HL-60/S4 treated with phorbol 12-myristate 13-acetate at 8.2 ng/mL for 4 days and 3 days (cell line): Measurements from ENCODE around the gene FAM47B.

Source experiments
- in situ Hi-C: fragments of 300-500 bp; cut with MboI; formaldehyde crosslinking; loops from 2 replicates; pipeline ENCODE4 v1.15.0; 2022; ENCODE audit warnings: low sequenced_read_pairs

Gene FAM47B

DNA sequence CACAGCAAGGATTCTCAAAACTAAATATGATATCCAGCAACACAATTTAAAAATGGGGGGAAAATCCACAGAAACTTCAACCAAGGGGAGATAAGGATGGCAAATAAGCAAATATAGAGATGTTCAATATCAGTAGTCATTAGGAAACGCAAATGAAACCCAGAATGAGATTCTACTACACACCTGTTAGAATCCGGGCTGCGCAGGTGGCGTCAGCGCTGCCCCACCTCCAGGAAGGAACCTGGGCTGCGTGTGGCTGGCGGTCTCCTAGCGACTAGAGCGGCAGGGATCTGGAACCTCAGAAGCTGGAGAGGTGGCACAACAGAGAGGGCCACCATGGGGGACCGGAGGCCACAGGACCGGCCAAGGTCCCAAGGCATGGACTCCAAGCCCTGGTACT lies at the start of gene FAM47B:
FAM47B (plus strand) TSS at position 301 of the 400 bp plus-strand sequence; CDS start at position 337, 36 bp downstream.
- in situ Hi-C loops, result no loop called here

DNA sequence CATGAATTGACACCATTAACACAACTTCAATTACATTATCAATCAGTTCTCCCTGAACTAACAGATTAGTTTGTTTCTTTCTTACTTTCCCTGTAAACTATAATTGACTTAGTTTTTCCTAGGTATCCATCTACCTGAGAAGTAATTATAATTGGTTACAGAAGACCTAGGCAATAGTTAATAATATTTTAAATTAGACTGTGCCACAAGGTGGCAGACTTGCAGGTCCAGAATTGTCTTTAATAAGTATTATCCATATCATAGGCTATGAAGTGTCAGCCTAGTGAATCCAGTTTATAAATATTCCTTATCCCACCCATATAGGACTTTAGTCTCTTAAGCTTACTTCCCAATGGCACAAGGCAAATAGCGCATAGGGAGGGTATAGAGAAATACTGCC lies 48.9 kb upstream of the FAM47B start:
- in situ Hi-C loops, result no loop called here

DNA sequence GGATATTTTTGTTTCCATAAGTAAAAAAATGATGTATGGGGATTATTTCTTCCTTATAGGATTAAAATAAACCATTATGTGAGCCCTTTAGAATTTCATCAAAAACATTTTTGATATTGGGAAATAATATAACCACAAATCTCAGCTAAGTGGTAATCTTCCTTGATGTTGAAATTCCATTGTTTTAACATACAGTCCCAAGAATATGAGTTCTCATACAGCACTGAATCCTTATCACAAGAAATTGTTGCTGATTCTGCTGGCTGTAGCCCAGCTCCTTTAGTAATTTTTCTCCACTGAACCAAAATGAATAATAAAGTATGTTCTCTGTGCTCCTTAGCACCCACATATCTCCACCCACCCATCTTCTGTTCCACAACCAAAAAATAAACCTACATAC lies 41.9 kb upstream of the FAM47B start:
- in situ Hi-C loops, result no loop called here

DNA sequence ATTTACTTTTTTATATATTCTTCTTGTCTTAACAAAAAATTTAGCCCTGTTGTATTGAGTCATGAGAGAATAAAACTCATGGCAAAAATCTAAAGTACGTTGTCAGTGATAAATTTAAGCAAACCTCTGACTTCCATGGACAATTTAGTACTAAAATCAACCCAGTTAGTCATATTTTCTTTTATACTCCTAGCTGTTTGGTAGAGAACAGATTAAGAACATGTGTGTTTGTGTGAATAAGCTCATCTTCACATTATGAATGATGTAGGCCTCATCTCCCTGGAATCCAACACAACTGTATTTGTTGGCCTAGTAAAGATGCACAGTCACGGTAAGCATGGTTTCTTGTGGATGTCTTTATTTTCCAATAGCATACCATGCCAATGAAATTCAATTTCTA lies 40.8 kb upstream of the FAM47B start:
- in situ Hi-C loops, result no loop called here

DNA sequence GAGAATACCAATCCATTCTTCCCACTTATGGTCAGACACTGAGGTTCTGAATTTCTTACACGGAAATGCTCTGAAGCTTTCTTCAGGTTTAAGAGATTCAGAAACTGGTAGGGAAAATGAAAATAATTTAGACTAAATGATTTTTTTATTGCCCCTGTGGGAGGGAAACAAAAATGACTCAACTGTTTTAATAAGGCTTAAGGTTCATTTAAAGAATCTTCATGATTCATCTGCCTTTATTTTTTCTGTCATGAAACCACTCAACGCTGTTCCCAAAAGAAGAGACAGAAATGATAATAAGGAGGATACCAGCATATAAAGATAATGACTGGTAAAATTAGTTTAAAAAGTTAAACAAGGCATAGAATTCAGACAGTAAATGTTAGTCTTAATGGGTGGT lies 39.3 kb upstream of the FAM47B start:
- in situ Hi-C loops, result no loop called here

DNA sequence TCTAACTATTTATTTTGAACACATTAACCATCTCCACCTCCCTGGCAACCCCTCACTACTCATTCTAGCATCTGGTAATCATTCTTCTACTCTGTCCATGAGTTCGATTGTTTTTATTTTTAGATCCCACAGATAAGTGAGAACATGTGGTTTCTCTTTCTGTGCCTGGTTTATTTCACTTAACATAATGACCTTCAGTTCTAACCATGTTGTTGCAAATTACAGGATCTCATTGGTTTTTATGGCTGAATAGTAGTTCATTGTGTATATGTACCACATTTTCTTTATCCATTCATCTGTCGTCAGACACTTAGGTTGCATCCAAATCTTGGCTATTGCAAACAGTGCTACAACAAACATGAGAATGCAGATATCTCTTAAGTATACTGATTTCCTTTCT lies 33.4 kb upstream of the FAM47B start:
- in situ Hi-C loops, result no loop called here

DNA sequence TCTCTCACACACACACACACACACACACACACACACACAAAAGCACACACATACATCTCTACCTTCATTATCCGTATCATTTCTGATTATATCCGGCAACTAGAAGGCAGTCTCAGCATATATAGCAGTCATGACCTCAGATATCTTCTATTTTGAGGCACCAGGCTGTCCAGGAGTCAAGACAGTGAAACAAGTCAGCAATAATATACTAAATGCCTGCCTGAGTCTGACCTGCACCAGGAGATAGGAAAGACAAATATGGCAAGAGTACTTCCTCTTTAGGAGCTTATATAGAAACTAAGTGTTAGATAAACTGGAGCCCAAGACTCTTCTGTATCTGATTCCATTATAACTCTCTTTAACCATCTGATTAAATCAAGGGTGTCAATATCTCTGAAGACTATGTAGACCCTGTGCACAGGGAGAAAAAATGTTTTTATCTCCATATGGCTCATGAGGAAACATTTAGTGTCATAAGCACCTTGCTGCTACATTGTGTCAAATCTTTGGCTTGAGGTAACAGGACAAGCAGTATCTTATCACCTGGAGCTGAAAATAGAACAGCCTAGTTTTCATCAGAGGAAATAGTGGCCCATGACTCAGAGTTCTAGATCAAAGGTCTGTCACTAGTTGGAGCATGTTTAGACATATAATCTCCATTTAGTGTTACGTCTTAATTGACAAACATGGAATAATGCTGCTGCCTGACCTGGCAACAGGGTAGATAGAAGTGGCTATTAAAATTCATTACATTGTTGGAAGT lies 27.0 kb upstream of the FAM47B start:
- in situ Hi-C loops, result no loop called here

DNA sequence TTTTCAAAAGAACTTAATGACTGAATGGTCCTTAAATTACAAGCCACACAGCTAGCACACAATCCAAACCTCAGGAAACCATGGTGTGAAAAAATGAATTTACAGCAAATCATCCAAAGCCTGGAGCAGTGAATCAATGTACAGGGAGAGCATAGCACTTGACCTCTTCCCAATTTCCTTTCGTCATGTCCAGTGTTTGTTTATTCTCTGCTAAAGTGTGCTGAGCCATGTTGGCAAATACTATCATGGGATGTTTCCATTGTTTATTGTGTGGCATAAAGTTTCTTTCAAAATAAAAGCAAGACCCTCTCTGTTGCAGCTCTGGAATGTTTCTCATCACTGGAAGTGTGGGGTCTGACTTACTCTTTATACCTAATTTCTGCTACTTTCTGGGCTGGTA lies 25.4 kb upstream of the FAM47B start:
- in situ Hi-C loops, result no loop called here

DNA sequence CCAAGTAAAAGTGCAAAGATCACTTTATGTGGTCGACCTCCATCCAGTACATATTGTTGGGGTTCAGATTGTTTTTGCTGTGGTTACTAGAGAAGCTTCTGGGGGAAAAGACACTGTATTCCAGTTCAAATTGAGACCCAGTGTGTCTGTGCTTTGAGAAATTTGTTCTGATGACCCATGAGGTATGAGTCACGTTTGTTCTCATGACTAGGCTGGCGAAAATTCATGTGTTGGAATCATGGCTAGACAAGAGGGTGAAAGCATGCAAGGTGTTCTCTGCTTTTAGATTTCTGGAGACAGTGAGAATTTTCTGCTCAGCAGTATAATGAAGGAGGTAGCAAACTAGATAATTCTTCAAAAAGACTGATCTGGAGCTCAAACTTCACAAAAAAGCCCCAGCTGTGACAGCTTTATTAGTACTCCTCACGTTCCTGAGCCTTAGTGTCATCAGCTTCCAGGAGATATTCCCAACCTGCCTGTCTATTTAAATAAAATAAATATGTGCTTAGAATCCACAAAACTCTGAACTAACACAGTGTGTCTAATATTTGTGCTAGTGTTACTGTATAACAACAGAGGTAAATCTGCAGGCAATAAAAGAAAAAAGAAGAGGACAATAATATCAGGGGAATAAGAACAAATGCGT lies 24.4 kb upstream of the FAM47B start:
- in situ Hi-C loops, result no loop called here

DNA sequence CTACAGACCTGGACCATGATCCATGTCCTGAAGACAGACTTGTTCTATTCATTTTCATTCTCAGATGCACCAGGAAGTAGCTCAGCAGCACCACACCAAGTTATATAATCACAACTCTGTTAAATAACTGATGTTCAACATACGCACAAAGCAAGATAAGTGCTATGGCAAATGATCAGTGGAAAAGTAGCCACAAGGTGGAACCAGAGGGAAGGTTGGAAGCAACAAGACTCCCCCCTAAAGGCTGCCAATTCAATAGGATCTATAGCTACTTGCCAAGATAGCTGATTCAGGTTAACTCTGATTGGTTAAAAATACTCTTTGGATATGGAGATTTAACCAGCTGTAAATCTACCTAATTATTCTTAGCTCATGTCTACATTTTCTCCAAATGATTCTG lies 23.7 kb upstream of the FAM47B start:
- in situ Hi-C loops, result no loop called here

DNA sequence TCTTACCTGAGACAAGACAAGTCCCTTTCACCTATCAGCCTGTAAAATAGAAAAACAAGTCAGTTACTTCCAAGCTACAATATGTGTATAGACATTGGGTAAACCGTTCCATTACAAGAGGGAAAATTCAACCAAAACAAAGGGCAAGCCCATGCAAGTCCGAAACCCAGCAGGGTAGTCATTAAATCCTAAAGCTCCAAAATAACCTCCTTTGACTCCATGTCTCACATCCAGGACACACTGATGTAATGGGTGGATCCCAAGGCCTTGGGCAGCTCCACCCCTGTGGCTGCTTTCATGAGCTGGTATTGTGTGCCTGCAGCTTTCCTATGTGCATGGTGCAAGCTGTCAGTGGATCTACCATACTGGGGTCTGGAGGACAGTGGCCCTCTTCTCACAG lies 14.7 kb upstream of the FAM47B start:
- in situ Hi-C loops, result no loop called here

DNA sequence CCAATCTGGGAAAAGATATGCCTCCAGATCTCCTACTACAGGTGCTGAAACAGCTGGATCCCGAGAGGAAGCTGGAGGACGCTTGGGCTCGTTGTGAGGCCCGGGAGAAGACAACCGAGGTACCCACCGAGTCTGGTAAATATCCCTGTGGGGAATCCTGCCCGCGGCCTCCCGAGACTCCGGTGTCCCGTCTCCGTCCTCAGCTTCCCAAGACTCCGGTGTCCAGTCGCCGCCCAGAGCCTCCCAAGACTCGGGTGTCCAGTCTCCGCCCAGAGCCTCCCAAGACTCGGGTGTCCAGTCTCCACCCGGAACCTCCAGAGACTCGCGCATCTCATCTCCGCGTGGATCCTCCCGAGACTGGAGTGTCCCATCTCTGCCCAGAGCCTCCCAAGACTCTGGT lies 639 bp downstream of the FAM47B start:
- in situ Hi-C loops, result no loop called here

DNA sequence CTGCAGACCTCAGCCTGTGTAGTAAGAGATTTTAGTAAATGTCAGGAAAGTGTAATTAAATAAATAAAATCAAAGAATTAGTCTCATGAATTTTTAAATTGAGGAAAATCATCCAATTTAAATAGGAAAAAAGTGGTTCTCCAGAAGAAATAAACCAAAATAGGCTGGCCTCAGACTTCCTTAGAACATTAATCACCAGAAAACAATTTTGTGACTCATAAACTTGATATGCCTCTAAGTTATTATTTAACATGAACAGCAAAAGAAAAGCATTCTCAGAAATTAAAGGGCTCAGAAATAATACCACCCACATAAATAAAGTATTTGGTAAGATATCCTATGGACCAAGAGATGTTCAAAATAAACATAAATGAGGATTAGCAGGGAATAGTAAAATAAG lies 14.3 kb downstream of the FAM47B start:
- in situ Hi-C loops, result no loop called here

DNA sequence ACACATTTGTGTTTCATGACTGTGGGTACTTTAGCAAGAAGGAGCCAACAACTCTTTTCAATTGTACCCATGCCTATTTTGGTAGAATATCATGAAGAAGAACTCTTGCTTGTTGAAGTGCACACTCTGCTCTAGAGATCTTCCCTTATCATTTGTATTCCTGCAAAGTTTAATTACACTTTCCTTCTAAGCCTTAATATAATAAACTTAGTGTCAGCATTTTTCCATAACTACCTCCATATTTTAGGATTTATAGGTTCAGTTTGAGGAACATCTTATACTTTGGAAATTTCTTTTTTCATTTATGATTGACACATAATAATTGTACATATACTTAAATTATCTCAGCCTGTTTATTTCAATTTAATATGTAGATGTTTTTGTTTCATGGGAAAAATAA lies 19.1 kb downstream of the FAM47B start:
- in situ Hi-C loops, result no loop called here

DNA sequence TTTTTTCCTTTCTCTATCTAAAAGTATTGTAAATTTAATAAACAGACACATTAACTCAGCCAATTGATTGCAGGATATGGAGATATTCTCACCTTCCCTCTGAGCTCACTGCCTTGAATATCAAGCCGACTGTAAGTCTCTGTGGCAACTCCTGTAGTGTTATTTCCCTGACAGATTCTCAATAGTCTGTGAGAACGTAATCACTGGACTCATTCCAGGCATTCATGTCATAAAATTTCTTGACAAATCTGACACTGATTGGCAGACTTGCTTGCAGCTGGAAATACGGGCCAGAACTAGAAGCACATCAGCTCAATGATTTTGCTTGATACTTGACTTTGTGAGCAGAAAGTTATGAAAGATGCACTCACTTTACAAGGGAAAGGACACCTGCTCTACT lies 29.6 kb downstream of the FAM47B start:
- in situ Hi-C loops, result no loop called here

DNA sequence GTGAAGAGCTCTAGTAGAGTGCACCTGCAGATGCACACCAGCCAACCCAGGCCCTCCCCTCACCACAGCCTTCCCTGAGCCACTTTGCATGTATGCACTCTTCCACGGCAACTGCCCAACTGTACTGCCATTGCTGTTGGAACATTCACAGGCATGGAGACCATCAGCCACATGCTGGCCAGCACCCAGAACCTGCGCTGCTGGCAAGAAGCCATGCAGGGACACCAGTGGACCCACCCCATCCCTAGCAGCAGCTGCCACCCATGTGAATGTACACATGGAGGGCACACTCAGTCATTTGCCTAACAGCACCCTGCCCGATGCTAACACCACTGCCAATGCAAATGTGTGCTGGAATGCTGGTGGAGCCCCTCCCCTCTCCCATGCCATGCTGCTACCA lies 35.6 kb downstream of the FAM47B start:
- in situ Hi-C loops, result no loop called here

DNA sequence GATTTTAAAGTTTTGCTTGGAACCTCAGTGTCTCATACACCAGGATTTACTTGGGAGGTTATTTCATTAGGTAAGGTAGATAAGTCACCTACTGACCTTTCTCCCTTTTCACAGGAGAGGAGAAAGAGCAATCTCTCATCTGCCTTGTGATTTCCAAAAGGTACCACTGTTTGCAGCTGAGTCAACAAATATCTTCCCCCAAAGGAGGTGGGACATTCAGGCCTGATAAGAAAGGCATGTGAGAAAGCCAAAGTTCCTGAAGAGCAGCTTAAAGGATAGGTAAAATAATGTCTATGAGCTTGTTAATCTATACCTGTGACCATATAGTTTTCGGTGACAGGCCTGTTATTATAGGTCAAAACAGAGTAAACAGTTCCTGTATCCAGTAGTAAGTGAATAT lies 45.0 kb downstream of the FAM47B start:
- in situ Hi-C loops, result no loop called here
